Caco-2 (cell line): ENCODE results near the gene SLMAP. TPM values are rescaled to one million over a fixed set of nuclear protein-coding genes. Genes with fewer than 3 reads are reported as not detected.

Experiments used
- BruUV-seq: library from RNA; stranded (reverse); fragments of 400-500 nt; replicated peaks from 2 replicates; lab custom pipeline; 2021; lab: Mats Ljungman, UMichigan
- CTCF ChIA-PET: fragments of 300-600 bp; sonication (Branson Sonifier 250); formaldehyde crosslinking; loops from one replicate; lab custom pipeline; 2022; ENCODE audit warnings: antibody characterized with exemption; lab: Charles Lee
- POLR2A ChIA-PET: fragments of 300-600 bp; sonication (Branson Sonifier 250); formaldehyde crosslinking; loops from one replicate; lab custom pipeline; 2022; ENCODE audit warnings: antibody characterized with exemption; lab: Charles Lee
- DNase-seq, 2 experiments: peaks; one replicate each; pipeline versions ENCODE4 v3.0.0 to v3.0.0-alpha.2; 2020 to 2022
- H3K27me3 ChIP-seq: replicated peaks from 2 replicates; pipeline ENCODE4 v1.6.0; 2011; ENCODE audit warnings: low read length; ENCODE audit not compliant: control insufficient read depth, insufficient read depth
- H3K36me3 ChIP-seq: 2 replicates; pipeline ENCODE4 v1.5.1; 2011; ENCODE audit warnings: low read length; ENCODE audit not compliant: control insufficient read depth, insufficient read depth
- H3K4me1 ChIP-seq: fragments of 250-450 bp; sonication (Bioruptor Pico); 2 replicates; pipeline ENCODE4 v1.5.1; 2020; ENCODE audit warnings: mild to moderate bottlenecking
- H3K4me3 ChIP-seq: 2 replicates; pipeline ENCODE4 v1.5.1; 2011; ENCODE audit warnings: low read depth, mild to moderate bottlenecking, control low read depth, low read length
- H3K9me3 ChIP-seq: fragments of 250-450 bp; sonication (Bioruptor Pico); 2 replicates; pipeline ENCODE4 v1.5.1; 2020; ENCODE audit warnings: mild to moderate bottlenecking, moderate library complexity
- H3K27ac Mint-ChIP-seq: one replicate; pipeline ENCODE4 v1.8.0; 2022; ENCODE audit warnings: mixed read lengths; ENCODE audit not compliant: unreplicated experiment
- H3K27me3 Mint-ChIP-seq: one replicate; pipeline ENCODE4 v1.8.0; 2022; ENCODE audit warnings: mixed read lengths; ENCODE audit not compliant: insufficient read depth, unreplicated experiment
- H3K36me3 Mint-ChIP-seq: one replicate; pipeline ENCODE4 v1.8.0; 2022; ENCODE audit warnings: mild to moderate bottlenecking, mixed read lengths; ENCODE audit not compliant: insufficient read depth, unreplicated experiment
- H3K4me1 Mint-ChIP-seq: one replicate; pipeline ENCODE4 v1.8.0; 2022; ENCODE audit warnings: low read depth, mixed read lengths; ENCODE audit not compliant: unreplicated experiment
- H3K4me3 Mint-ChIP-seq: one replicate; pipeline ENCODE4 v1.8.0; 2022; ENCODE audit warnings: mild to moderate bottlenecking, moderate library complexity, mixed read lengths; ENCODE audit not compliant: unreplicated experiment
- H3K9me3 Mint-ChIP-seq: one replicate; pipeline ENCODE4 v1.8.0; 2022; ENCODE audit warnings: mixed read lengths; ENCODE audit not compliant: unreplicated experiment
- intact Hi-C: fragments of 100-400 bp; cut with micrococcal nuclease; formaldehyde crosslinking; loops from one replicate; pipeline ENCODE4 v1.10.0; 2022; ENCODE audit not compliant: unreplicated experiment
- total RNA-seq: library from RNA; stranded (reverse); gene quantifications from 2 replicates; pipeline ENCODE4 v1.2.3, GENCODE V29; 2022
- TF ChIP-seq, protein P1 (sequence below), 2 experiments: fragments of 200-600 bp in 1 of 2; IDR thresholded peaks; 1 replicate in 1 of 2; 2 replicates in 1 of 2; pipeline versions ENCODE4 v1.5.1 to v1.8.0; 2011 to 2022; ENCODE audit warnings: antibody characterized with exemption in 1 of 2, control low read depth in 1 of 2, inconsistent platforms in 1 of 2, low read depth in 1 of 2, low read length in 1 of 2, mild to moderate bottlenecking in 1 of 2, moderate library complexity in 1 of 2; ENCODE audit not compliant: insufficient read depth in 1 of 2, severe bottlenecking in 1 of 2, unreplicated experiment in 1 of 2

The SLMAP gene
- total RNA-seq, 1 experiment from 2014 or later: 136 TPM

GRCh38 chr3:57893668-57894067 is 137.6 kb downstream of the SLMAP start:
- H3K9me3 ChIP-seq: no peaks in the 10 kb centered on the region
- intact Hi-C loops: no loop called here
- BruUV-seq: no TSS peak

DNA sequence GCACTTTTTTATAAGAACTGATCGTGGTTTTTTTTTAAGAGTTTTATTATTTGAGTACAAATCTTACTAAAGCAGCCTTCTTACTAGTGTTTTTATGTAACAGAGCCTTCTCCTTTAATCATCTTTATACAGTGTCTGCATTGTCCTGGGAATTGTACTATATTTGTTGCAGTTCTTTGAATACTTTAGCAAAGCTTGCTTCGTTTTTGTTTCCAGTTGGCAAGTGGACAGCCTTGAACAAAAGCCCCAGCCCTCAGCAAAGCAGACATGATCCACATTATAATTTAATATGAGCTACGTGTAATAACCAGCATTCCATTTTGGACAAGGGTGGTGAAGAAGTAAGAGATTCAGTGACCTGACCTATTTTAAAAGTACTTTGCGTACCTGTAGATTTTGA is 139.9 kb downstream of the SLMAP start:
- H3K27ac Mint-ChIP-seq: no peak overlapping the region
- POLR2A ChIA-PET: no interaction called here

More at GRCh38 chr3:57893668-57894067, 137.6 kb downstream of the SLMAP start:
- TF ChIP-seq, protein P1, sequence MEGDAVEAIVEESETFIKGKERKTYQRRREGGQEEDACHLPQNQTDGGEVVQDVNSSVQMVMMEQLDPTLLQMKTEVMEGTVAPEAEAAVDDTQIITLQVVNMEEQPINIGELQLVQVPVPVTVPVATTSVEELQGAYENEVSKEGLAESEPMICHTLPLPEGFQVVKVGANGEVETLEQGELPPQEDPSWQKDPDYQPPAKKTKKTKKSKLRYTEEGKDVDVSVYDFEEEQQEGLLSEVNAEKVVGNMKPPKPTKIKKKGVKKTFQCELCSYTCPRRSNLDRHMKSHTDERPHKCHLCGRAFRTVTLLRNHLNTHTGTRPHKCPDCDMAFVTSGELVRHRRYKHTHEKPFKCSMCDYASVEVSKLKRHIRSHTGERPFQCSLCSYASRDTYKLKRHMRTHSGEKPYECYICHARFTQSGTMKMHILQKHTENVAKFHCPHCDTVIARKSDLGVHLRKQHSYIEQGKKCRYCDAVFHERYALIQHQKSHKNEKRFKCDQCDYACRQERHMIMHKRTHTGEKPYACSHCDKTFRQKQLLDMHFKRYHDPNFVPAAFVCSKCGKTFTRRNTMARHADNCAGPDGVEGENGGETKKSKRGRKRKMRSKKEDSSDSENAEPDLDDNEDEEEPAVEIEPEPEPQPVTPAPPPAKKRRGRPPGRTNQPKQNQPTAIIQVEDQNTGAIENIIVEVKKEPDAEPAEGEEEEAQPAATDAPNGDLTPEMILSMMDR (IDR thresholded peaks at IDR 0.05; ENCODE audit: insufficient read depth in 1 of 2, low read depth in 1 of 2, low read length in 1 of 2, severe bottlenecking in 1 of 2, unreplicated experiment in 1 of 2): no peak
- POLR2A ChIA-PET: no interaction called here
- DNase-seq: no peak
- CTCF ChIA-PET: no interaction called here
- peaks cover 6% of the 10 kb centered on the region for H3K4me1 Mint-ChIP-seq
- Histone ChIP-seq H3K4me3 (no peak overlapping the region), H3K36me3 (no peaks in the 10 kb centered on the region), H3K27me3 (no peaks in the 10 kb centered on the region), H3K4me1 (no peaks in the 10 kb centered on the region)
- peaks cover 57% of the 10 kb centered on the region for H3K36me3 Mint-ChIP-seq
- H3K27ac Mint-ChIP-seq: no peak overlapping the region
- no peak overlapping the region for H3K4me3 Mint-ChIP-seq
- H3K27me3 Mint-ChIP-seq: no peaks in the 10 kb centered on the region
- H3K9me3 Mint-ChIP-seq: no peaks in the 10 kb centered on the region

GRCh38 chr3:57896691-57897090 is 140.6 kb downstream of the SLMAP start:
- ChIA-PET CTCF (no interaction called here), POLR2A (no interaction called here)
- no peaks in the 10 kb centered on the region for H3K27me3 Mint-ChIP-seq
- BruUV-seq: no TSS peak
- Histone ChIP-seq H3K9me3 (no peaks in the 10 kb centered on the region), H3K4me3 (no peak overlapping the region), H3K36me3 (no peaks in the 10 kb centered on the region), H3K27me3 (no peaks in the 10 kb centered on the region), H3K4me1 (no peaks in the 10 kb centered on the region)
- H3K4me3 Mint-ChIP-seq: no peak overlapping the region
- peaks cover 6% of the 10 kb centered on the region for H3K4me1 Mint-ChIP-seq
- no peak overlapping the region for H3K27ac Mint-ChIP-seq
- H3K9me3 Mint-ChIP-seq: no peaks in the 10 kb centered on the region
- H3K36me3 Mint-ChIP-seq: peaks cover 72% of the 10 kb centered on the region
- DNase-seq: no peak
- TF ChIP-seq, protein P1 (IDR thresholded peaks at IDR 0.05; ENCODE audit: insufficient read depth in 1 of 2, low read depth in 1 of 2, low read length in 1 of 2, severe bottlenecking in 1 of 2, unreplicated experiment in 1 of 2): no peak
- intact Hi-C loops: no loop called here

More for the DNA sequence above, 139.9 kb downstream of the SLMAP start:
- Histone ChIP-seq H3K36me3 (no peaks in the 10 kb centered on the region), H3K9me3 (no peaks in the 10 kb centered on the region), H3K4me3 (no peak overlapping the region), H3K4me1 (no peaks in the 10 kb centered on the region), H3K27me3 (no peaks in the 10 kb centered on the region)
- no TSS peak for BruUV-seq
- peaks cover 65% of the 10 kb centered on the region for H3K36me3 Mint-ChIP-seq
- no peaks in the 10 kb centered on the region for H3K9me3 Mint-ChIP-seq
- H3K4me3 Mint-ChIP-seq: no peak overlapping the region
- CTCF ChIA-PET: no interaction called here
- DNase-seq: no peak
- TF ChIP-seq, protein P1 (IDR thresholded peaks at IDR 0.05; ENCODE audit: insufficient read depth in 1 of 2, low read depth in 1 of 2, low read length in 1 of 2, severe bottlenecking in 1 of 2, unreplicated experiment in 1 of 2): no peak
- intact Hi-C loops: no loop called here
- H3K27me3 Mint-ChIP-seq: no peaks in the 10 kb centered on the region
- H3K4me1 Mint-ChIP-seq: peaks cover 6% of the 10 kb centered on the region
